NCI-H82 treated with DMSO at 0.1 percent for 48 hours (cell line): ENCODE data around the gene JARID2.

ENCODE experiments used
- DNase-seq: peaks from one replicate; lab custom pipeline; 2025; ENCODE audit not compliant: unreplicated experiment; lab: John Stamatoyannopoulos, UW

Gene JARID2

DNA sequence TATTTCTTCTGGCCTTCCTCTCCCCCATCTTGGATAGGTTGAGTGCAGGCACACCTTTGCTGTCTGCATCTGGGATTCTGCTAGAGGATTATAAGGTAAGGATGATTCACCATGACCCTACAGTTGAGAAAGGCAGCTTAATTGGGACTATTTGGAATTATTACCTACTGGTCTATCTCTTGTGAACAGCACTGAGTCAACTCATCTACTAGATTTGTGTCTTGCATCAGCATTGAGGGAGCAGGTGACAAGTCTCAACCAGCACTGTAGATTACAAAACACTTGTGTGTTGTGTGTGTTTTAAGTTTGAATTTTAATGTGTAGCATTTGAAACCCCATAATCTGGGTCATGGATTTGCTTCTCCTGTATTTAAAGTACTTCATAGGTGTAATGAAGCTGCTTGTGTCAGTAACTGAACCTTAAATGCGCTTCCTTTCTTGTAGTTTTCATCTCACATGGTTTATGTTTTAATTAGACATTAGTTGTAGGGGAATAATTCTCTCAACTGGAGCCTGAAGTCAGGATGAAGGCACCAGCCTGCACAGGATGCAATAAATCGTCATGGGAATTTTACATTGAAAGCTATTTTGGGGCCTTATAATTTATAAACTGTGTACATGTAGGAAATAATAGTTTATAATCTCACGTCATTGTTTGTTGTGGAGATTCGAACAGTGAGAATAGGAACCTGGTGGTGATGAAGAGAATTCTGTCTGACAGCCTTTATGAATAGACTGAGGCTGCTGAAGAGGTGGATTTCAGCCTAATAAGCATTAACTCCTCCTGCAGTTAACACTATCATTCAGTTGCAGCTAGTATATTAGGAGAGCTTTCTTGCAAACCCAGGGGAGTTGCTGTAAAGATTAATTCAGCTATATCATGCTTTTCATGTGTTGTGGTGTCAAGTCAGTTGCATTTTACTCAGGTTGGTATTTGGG, 125.1 kb downstream of the JARID2 start:
- no peak for DNase-seq

DNA sequence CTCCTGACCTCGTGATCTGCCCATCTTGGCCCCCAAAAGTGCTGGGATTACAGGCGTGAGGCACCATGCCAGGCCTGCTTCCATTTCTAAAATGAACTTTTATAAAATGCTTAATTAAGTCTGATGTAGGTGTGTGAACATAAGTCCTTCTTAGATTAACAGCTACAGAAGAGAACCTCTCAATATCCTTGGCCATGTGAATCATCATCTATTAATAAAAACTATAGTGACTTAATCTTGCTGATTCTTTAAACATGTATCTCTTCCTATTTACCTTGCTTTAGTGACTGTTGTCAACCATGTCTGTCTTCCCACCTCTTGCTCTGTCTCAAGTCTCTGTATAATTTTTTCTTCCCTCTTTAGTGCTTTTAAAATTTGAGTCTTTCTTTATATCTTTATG, 127.1 kb downstream of the JARID2 start:
- DNase-seq, result no peak

DNA sequence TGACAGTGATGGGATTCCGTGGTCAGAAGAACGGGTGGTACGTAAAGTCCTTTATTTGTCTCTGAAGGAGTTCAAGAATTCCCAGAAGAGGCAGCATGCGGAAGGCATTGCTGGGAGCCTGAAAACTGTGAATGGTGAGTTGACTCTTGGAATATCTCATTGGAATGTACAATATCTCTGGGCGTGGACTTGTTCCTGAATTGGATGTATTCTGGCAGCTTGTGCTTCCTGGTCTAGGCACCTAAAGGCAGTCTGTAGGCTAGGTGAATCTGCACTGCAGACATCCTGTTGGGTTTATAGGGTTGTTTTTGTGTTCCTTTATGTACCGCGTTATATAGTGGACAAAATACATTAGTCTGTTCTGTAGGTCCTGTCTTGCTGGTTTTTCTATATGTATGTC, 128.2 kb downstream of the JARID2 start:
- no peak for DNase-seq

DNA sequence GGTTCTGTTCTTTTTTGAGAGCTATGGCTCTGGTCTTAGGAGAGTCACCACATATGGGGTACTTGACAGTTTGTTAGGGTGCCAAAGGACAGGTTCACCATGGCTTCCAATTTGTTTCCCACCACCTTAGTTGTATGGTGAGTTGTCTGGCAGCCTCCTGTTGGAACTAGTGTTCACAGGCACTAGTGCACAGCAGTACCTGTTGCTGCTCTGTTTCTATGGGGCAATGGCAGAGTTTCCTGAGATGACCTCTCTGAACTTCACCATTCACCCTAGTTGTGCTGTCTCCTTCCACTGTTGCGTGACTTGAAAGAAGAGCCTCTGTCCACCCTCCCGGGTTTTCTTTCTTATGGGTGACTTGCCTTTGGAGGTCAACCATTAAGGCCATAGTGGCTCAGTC, 129.1 kb downstream of the JARID2 start:
- DNase-seq, result no peak

DNA sequence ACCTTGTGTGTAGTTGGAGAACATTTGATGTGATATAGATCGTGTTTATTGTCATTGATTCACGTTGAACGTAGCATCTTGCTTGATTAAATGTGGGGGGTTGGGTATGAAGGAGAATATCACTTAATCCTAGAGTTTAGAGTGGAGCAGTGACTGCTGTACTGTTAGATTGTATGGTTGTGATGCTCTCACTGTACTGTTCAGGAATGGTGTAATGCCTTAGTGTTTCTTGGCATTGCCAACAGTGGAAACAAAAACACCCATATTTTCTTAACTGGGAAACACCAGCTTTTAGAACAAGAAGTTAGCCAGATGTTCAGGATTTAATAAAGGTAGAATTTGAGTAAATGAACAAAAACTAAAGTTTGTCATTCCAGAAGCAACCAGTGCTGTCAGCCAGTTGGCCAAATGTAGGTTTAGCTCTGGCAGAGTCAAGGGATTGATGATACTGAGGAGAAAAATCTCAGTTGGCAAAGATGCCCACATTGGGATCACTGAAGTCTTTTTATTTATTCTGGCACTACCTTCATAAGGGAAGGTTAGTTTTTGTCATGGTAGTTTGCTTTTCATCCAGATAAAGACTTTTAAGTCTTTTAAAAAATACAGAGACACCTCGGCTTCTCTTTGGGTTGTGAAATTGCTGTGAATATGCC, 129.9 kb downstream of the JARID2 start:
- no peak for DNase-seq

DNA sequence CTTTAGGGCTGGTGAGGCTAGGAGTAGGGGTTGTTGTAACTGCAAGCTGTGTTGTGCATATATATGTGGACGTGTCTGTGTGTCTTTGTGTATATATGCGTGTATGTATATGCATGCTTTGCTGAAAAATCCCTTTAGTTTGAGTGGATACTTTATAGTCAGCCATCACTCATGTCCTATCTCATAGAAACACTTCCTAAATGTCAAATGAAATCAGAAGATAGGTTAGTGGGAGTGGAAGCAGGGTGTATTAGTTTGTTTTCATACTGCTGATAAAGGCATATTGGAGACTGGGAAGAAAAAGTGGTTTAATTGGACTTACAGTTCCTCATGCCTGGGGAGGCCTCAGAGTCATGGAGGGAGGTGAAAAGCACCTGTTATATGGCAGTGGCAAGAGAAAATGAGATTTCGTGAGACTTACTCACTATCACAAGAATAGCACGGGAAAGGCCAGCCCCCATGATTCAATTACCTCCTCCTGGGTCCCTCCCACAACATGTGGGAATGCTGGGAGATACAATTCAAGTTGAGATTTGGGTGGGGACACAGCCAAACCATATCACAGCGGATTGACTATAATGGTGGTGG, 131.1 kb downstream of the JARID2 start:
- no peak for DNase-seq

DNA sequence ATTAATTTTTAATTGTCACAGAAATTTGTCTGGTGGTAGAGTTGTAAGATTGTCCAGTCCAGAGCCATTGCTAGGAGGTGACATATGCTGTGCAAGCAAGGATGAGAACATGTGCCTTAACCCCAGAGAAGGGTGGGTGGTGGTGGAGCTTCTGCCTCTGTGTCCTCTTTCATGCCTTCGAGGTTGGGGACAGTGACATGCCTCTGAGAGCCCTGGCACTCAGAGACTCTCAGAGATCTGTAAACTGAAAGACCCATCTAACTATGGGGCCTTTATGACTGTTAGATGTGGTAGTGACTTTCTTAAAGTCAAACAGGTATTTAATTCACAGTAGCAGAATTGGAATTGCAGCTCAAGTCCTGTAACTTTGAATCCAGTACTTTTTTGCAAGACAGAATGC, 132.4 kb downstream of the JARID2 start:
- no peak for DNase-seq

DNA sequence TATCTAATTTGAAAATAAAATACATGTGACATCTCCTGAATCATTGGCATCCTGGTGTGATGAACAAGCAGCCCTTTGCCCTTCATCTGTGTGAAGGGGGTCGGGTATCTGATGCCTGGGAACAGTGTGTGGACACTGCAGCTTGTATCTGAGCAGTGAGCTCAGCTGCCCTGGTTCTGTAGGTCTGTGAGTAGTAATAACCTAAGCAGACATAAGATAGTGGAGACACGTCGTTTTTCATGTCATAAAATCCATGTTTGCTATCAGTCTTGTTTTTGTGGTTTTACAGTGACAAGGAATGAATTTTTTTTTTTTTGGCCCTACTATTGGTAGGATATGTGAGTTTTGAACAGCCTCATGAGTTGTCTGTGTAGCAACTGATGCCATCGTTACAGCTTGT, 133.0 kb downstream of the JARID2 start:
- DNase-seq, result no peak

DNA sequence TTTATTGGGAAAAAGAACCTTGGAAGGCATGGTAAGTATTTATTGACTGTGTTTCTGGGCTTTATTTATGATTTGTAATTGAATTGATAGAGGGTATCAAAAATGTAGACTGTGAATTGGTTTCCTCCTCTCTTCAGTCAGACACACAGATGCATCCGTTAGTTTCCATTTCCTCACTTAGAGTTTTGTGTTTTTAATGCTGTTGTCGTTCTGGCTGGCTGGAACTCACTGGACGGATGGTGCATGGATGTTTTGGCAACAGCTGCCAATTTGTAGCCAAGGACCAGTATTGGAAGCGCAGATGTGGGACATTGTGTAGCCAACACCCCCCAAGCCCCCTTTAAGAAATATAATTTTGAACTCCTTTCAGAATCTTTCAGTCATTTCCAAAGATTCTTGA, 134.5 kb downstream of the JARID2 start:
- no peak for DNase-seq

DNA sequence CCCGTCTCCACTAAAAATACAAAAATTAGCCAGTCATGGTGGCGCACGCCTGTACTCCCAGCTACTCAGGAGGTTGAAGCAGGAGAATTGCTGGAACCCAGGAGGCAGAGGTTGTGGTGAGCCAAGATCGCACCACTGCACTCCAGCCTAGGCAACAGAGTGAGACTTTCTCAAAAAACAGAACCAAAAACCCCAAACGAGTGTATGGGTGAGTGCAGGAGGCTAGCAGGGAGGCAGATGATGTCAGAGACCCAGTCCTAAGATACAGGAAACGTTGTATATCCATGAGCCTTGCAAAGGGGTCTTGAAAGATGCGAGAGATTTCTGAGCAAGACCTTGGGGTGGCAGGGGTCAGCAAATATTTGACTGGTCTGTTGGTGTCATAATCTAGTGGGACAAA, 136.2 kb downstream of the JARID2 start:
- no peak for DNase-seq

DNA sequence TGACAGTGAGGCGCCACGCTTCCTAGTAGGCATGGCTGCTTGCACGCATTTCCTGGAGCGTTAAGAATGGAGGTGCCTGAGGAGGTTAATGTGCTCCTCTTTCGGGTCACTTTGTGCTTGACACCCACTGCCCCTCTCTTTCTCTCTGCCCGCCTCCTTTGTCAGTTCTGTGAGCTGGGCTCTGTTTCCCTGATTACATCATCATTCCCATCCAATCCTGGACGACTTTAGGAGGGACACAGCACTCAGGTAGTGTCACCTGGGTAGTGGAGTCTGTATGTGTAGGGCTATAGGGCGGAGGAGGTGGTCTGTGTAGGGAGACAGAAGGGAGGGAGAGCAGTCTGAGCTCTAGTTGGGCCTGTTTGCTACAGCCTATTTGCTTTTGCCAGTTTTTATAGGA, 136.8 kb downstream of the JARID2 start:
- no peak for DNase-seq

DNA sequence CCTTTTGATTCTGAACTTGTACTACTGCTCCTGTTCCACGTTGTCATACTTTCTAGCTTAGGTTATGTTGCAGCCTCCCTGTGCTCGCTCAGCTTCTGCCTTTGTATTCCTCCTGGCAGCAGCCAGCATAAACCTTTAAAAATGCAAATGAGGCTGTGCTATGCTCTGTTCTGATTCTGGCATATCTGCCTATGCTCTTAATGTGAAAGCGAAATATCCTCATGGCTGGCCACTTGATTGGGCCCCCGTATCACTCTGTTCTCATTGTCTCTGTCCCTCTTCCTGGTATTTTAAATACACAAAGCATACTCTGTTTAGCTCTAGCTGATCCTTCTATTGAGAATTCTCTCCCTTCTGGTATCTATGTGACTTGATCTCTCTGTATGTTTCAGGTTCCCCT, 139.0 kb downstream of the JARID2 start:
- DNase-seq, result no peak

DNA sequence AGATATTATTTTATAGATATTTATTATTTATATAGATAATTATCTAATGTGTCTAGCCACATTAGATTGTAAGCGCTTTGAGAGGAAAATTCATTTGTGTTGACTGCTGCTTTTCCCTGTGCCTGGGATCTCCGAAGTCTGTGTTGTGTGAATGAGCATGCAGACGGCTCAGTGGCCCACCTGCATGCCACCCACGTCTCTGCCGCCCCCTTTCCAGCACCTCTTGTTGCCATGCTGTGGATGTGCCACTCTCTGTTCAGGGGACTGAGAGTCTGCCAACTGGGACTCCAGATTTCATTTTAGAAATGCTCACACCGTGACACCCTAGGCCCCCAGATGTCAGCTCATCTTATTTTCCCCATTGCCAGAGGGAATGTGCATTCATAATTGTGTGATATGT, 139.7 kb downstream of the JARID2 start:
- no peak for DNase-seq

DNA sequence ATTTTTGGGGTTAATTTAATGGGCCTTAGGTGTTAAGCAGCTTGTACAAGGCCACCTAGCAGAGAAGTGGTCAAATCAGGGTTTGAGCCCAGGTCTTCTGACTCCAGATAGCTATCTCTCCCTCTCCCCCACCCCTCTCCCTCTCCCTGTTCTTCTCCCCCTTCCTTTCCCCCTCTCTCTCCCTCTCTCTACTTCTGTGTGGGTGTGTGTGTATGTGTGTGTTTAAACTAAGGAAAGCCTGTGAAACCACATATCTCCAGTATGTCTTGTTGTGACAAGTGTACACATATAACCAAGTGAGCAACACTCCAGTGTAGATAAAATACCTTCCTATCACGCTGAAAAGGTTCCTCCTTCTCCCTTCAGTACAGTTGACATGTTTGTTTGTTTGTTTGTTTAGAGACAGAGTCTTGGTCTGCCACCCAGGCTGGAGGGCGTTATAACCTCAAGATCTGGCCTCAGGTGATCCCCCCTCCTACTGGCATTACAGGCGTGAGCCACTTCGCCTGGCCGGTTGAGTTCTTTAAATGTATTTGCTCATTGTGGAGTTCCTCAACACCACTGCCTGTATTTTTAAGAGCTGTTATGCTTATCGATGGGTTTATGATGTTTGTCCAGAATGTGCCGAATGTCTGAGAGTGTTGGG, 140.4 kb downstream of the JARID2 start:
- no peak for DNase-seq

DNA sequence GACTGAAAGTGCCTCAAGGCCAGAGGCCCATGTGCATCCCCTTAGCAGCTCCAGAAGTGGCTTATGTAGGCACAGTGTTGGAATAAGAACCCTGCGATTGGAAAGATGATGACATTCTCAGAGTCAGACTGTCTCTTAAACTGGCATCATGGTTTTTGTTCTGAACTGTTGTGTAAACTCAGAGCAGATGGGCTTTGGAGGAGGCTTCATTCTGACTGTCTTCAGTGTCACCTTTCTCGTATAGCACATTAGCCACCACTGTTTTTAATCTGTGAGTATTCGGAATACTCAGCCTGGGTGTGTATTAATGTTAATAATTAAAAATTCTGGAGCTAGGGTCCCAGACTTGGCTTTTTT, 140.9 kb downstream of the JARID2 start:
- DNase-seq, result no peak

DNA sequence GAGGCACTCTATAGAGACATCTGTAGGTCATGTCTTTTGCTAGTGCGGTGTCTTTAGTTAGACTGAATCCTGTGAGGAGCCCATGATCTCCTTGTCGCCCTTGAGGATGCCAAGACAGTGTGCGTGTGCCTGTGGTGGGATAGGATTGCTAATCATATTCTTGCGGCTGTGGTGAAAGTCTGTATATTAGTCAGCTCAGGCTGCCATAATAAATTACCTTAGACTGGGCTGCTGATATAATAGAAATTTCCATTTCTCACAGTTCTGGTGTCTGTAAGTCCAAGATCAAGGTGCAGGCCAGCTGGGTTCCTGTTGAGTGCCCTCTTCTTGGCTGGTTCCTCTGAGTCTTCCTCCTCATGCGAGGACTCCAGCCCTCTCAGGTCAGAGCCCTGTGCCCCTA, 141.2 kb downstream of the JARID2 start:
- no peak for DNase-seq

DNA sequence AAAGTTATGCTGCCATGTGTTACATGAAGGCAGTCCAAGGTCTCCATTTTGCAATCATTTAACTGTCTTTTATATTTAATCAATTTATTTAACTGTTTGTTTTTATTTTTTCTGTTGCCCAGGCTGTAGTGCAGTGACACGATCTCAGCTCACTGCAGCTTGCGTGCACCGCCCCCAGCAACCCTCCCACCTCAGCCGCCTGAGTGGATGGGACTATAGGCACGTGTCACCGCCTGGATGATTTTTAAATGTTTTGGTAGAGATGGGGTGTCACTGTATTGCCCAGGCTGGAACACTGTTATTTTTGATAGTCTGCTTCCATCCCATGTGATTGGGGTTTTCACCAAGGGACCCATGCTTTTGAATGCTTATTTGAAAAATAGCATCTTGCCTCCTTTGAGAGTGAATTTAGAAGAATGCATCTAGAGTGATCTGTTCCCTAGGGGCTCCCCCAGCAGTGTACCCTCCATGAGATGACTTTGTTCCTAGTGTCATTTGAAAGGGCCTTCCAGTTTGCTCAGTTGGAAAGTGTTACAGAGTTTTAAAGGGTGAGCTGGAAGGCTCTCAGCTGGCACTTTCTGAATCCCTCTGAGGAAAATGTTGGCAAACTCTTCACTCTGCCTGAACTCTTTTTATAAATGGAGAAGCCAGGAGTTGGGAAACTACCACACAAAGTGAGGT, 143.4 kb downstream of the JARID2 start:
- DNase-seq, result no peak

DNA sequence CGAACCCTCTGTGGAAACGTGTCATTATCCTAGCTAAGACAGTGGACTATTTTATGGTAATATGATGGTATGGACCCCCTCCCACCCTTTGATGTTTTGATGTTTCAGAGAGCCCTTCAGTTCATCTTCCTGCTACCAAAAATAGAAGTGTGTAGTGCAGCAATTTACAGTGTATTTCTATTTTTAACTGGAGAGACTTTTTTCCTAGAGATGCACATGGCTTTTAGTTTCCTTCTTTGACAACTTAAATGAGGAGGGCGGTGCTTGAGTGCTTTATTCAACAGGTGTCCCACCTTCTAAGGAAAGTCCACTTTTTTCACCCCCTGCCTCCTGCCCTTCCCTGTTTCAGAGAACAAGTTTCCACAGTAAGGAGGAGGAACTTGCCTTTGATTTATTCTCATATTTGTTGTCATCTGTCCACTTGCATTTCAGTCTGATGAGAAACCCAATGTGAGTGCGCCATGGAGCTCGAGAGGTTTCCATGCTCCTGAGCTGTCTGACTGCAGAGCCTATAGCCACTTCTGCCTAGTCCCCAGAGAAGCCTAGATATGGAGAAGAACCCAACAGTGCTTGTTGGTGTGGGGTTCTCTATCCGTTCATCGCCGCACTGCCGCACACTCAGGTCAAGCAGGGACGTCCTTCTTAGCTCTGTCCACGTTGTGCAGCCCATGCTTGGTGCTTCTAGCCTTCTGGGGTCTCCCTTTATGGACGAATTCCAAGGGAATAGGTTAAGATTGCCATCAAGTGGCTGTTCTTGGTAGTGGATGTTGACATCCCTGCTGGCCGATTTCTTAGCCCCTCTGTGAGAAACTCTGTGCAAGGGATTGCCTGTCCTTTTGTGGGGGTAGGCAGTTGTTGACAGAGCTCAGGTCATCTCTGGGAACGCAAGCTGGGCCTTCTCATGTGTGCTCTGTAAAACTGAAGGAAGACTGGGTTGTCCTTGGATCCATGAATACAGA, 144.2 kb downstream of the JARID2 start:
- DNase-seq, result peak; percentile 69

DNA sequence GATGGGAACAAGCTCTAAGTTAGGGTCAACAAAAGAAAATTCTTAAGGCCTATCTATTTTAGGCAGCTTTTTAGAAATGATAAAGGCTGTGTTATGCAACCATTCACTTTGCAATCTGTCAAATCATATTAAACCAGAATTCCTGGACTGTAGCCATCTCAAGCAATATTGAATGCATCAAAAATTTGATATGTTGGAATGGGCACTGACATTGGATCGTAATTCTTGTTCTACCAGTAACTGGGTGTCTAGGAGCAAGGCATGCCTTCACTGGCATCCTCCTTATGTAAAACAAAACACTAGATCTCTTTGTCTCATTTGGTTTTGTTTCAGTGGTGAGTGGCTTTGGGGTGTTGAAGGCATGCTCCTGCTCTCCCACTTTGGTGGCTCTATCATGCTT, 145.6 kb downstream of the JARID2 start:
- no peak for DNase-seq

DNA sequence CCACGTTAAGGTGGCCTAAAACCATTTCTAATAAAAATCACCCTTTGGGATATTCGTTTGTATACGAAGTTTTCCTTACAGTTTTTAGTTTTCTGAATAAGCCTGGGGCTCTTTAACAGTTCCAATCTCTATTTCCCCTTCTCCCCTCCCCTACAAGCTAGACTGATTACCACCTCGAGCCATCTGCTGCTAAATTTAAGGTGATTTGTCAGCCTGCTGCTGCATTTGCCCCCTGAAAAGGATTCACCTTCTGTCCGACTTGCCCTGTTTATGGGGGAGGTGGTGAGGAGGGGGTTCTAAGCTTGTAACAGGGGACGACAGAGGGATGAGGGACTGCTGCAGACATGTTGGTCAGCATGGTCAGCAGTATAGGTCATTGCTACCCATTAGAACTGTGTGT, 146.3 kb downstream of the JARID2 start:
- peak; percentile 94 for DNase-seq
